HCT116 (cell line): Measurements from ENCODE around the gene MICAL3. TPM values are rescaled to one million over a fixed set of nuclear protein-coding genes. Genes with fewer than 3 reads are reported as not detected.

ENCODE experiments used
- ATAC-seq: fragments of 200-7000 bp; cut with Tn5 transposase; 2 replicates; pipeline ENCODE4 v1.9.1; 2020; ENCODE audit warnings: mild to moderate bottlenecking, moderate library complexity
- BruUV-seq: library from RNA; stranded (reverse); fragments of 400-500 nt; replicated peaks from 2 replicates; lab custom pipeline; 2021; lab: Mats Ljungman, UMichigan
- CTCF ChIA-PET: fragments of 300-600 bp; sonication (Branson Sonifier 250); formaldehyde crosslinking; loops from one replicate; lab custom pipeline; 2021; ENCODE audit warnings: antibody characterized with exemption; lab: Charles Lee
- POLR2A ChIA-PET: fragments of 300-600, 350-600 bp; sonication (Branson Sonifier 250); formaldehyde crosslinking; loops from one replicate; lab custom pipeline; 2021; ENCODE audit warnings: antibody characterized with exemption; lab: Charles Lee
- RAD21 ChIA-PET, 2 experiments: fragments of 300-600 bp; sonication (Branson Sonifier 250); formaldehyde crosslinking; loops; one replicate each; lab custom pipeline; 2023; ENCODE audit warnings: low total read pairs in 2 of 2; ENCODE audit not compliant: uncharacterized antibody in 2 of 2, unreplicated experiment in 2 of 2, low non-redundant PET in 1 of 2; lab: Charles Lee
- DNase-seq: peaks from one replicate; pipeline ENCODE4 v3.0.0-alpha.2; 2010; ENCODE audit warnings: low read depth, low spot score
- H2AFZ ChIP-seq: fragments of 200-600 bp; shearing (Covaris generic), sonication (generic); 2 replicates; pipeline ENCODE4 v1.6.1; 2017; ENCODE audit warnings: low read depth, mixed run types, mixed read lengths, antibody characterized with exemption, low read length; ENCODE audit not compliant: poor library complexity, severe bottlenecking
- H3K27ac ChIP-seq: 2 replicates; pipeline ENCODE4 v1.5.1; 2012; ENCODE audit warnings: low read depth, low read length
- H3K27me3 ChIP-seq: fragments of 200-600 bp; sonication (generic); 2 replicates; pipeline ENCODE4 v1.6.1; 2016; ENCODE audit warnings: mixed run types, low read length, mixed read lengths; ENCODE audit not compliant: insufficient read depth
- H3K36me3 ChIP-seq, 2 experiments: fragments of 200-500 bp in 1 of 2; fragments of 200-600 bp in 1 of 2; sonication (Bioruptor generic) in 1 of 2; sonication (generic) in 1 of 2; 2 replicates each; pipeline versions ENCODE4 v1.5.1 to v1.6.1; 2014 to 2016; ENCODE audit warnings: low read length in 2 of 2, inconsistent platforms in 1 of 2, mixed read lengths in 1 of 2, mixed run types in 1 of 2; ENCODE audit not compliant: insufficient read depth in 2 of 2, control insufficient read depth in 1 of 2
- H3K4me1 ChIP-seq, 2 experiments: fragments of 200-600 bp in 1 of 2; sonication (generic) in 1 of 2; 2 replicates each; pipeline versions ENCODE4 v1.5.1 to v1.6.1; 2012 to 2017; ENCODE audit warnings: low read length in 2 of 2, inconsistent platforms in 1 of 2, mild to moderate bottlenecking in 1 of 2, mixed read lengths in 1 of 2, mixed run types in 1 of 2, moderate library complexity in 1 of 2; ENCODE audit not compliant: insufficient read depth in 2 of 2, control insufficient read depth in 1 of 2
- H3K4me2 ChIP-seq: fragments of 200-600 bp; sonication (generic); 2 replicates; pipeline ENCODE4 v1.6.1; 2017; ENCODE audit warnings: mixed run types, low read length, mixed read lengths
- H3K4me3 ChIP-seq, 2 experiments: fragments of 200-600 bp in 1 of 2; sonication (generic) in 1 of 2; replicated peaks in 1 of 2; 2 replicates each; pipeline ENCODE4 v1.5.1; 2011 to 2016; ENCODE audit warnings: low read length in 2 of 2, control low read depth in 1 of 2, low read depth in 1 of 2, mild to moderate bottlenecking in 1 of 2, mixed read lengths in 1 of 2, mixed run types in 1 of 2
- H3K79me2 ChIP-seq: fragments of 200-600 bp; sonication (generic); 2 replicates; pipeline ENCODE4 v1.6.1; 2017; ENCODE audit warnings: mild to moderate bottlenecking, mixed run types, low read length, moderate library complexity, mixed read lengths; ENCODE audit not compliant: insufficient read depth
- H3K9ac ChIP-seq: fragments of 200-600 bp; sonication (generic); 2 replicates; pipeline ENCODE4 v1.6.1; 2016; ENCODE audit warnings: low read length, mixed read lengths
- H3K9me2 ChIP-seq: fragments of 200-600 bp; sonication (generic), shearing (Covaris generic); 2 replicates; pipeline ENCODE4 v1.6.1; 2017; ENCODE audit warnings: mixed run types, mild to moderate bottlenecking, moderate library complexity; ENCODE audit not compliant: insufficient read depth
- H3K9me3 ChIP-seq, 2 experiments: fragments of 200-500 bp in 1 of 2; fragments of 200-600 bp in 1 of 2; sonication (Bioruptor generic) in 1 of 2; sonication (generic) in 1 of 2; 2 replicates each; pipeline ENCODE4 v1.6.1; 2014 to 2017; ENCODE audit warnings: low read length in 2 of 2, mixed read lengths in 2 of 2, inconsistent platforms in 1 of 2, low read depth in 1 of 2, mild to moderate bottlenecking in 1 of 2, mixed run types in 1 of 2, moderate library complexity in 1 of 2; ENCODE audit not compliant: control insufficient read depth in 1 of 2, insufficient read depth in 1 of 2
- H4K20me1 ChIP-seq: fragments of 200-600 bp; sonication (generic), shearing (Covaris generic); 2 replicates; pipeline ENCODE4 v1.6.1; 2017; ENCODE audit warnings: mixed run types, mild to moderate bottlenecking, moderate library complexity; ENCODE audit not compliant: insufficient read depth
- CEBPB ChIP-seq: IDR thresholded peaks from 2 replicates; pipeline ENCODE4 v1.6.1; 2012; ENCODE audit warnings: low read depth
- CTCF ChIP-seq, 3 experiments: fragments of 200-600 bp in 1 of 3; sonication (generic) in 1 of 3; IDR thresholded peaks in 2 of 3; conservative IDR thresholded peaks in 1 of 3; 2 replicates each; pipeline ENCODE4 v1.5.1; 2012 to 2017; ENCODE audit warnings: low read depth in 2 of 3, low read length in 2 of 3, antibody characterized with exemption in 1 of 3, borderline replicate concordance in 1 of 3, control low read depth in 1 of 3, mild to moderate bottlenecking in 1 of 3, mixed read lengths in 1 of 3, mixed run types in 1 of 3, moderate library complexity in 1 of 3; ENCODE audit not compliant: insufficient read depth in 1 of 3
- ELF1 ChIP-seq: IDR thresholded peaks from 2 replicates; pipeline ENCODE4 v1.6.1; 2012; ENCODE audit warnings: low read depth, borderline replicate concordance
- EZH2phosphoT487 ChIP-seq: fragments of 200-600 bp; IDR thresholded peaks from 2 replicates; pipeline ENCODE4 v1.6.1; 2018; ENCODE audit warnings: antibody characterized with exemption, borderline replicate concordance
- FOSL1 ChIP-seq: IDR thresholded peaks from 2 replicates; pipeline ENCODE4 v1.6.1; 2012; ENCODE audit warnings: low read depth
- JUND ChIP-seq: IDR thresholded peaks from 2 replicates; pipeline ENCODE4 v1.6.1; 2012
- MAX ChIP-seq: IDR thresholded peaks from 2 replicates; pipeline ENCODE4 v1.6.1; 2012
- POLR2A ChIP-seq: IDR thresholded peaks from 2 replicates; pipeline ENCODE4 v1.7.0; 2011; ENCODE audit warnings: borderline replicate concordance; ENCODE audit not compliant: insufficient read depth, insufficient read length; ENCODE audit errors: extremely low read depth
- RAD21 ChIP-seq: IDR thresholded peaks from 2 replicates; pipeline ENCODE4 v1.6.1; 2012; ENCODE audit warnings: low read depth, mild to moderate bottlenecking
- REST ChIP-seq: IDR thresholded peaks from 2 replicates; pipeline ENCODE4 v1.6.1; 2012; ENCODE audit warnings: low read depth
- SP1 ChIP-seq: IDR thresholded peaks from 2 replicates; pipeline ENCODE4 v1.6.1; 2012; ENCODE audit warnings: low read depth
- SRF ChIP-seq: IDR thresholded peaks from 2 replicates; pipeline ENCODE4 v1.6.1; 2012; ENCODE audit warnings: low read depth
- TCF7L2 ChIP-seq: IDR thresholded peaks from 2 replicates; pipeline ENCODE4 v1.7.0; 2011; ENCODE audit warnings: borderline replicate concordance, inconsistent platforms; ENCODE audit not compliant: insufficient read depth, insufficient read length; ENCODE audit errors: extremely low read depth
- ZFX ChIP-seq: fragments of 450-650 bp; IDR thresholded peaks from 2 replicates; pipeline ENCODE4 v1.6.1; 2017
- ZNF274 ChIP-seq: fragments of 200-500 bp; sonication (Bioruptor generic); IDR thresholded peaks from 2 replicates; pipeline ENCODE4 v1.6.1; 2014; ENCODE audit warnings: mild to moderate bottlenecking, low read depth, low read length, inconsistent platforms
- intact Hi-C: fragments of 100-400 bp; cut with micrococcal nuclease; formaldehyde crosslinking; loops from 2 replicates; pipeline ENCODE4 v1.10.0; 2022
- total RNA-seq: library from RNA; stranded (reverse); gene quantifications from one replicate; pipeline ENCODE4 v1.2.1, GENCODE V29; 2021; ENCODE audit not compliant: unreplicated experiment

MICAL3 gene
- total RNA-seq, 1 experiment from 2014 or later = 30.8 TPM

GRCh38 chr22:17973217-17973616, 51.1 kb downstream of the MICAL3 start:
- Histone ChIP-seq H3K4me1 (peaks cover 33 to 39% of the 10 kb centered on the region in 2 experiments), H3K79me2 (peaks cover 92% of the 10 kb centered on the region), H3K9ac (0 out of 2 replicates have a peak overlapping the region, but pooled peaks have one; percentile 1), H3K36me3 (0 out of 4 replicates have a peak, but pooled peaks cover 0 to 4% of the 10 kb centered on the region in 2 experiments), H3K9me3 (no peaks in the 10 kb centered on the region), H3K4me3 (no peak overlapping the region), H3K4me2 (peak overlapping the region; percentile 41), H4K20me1 (no peaks in the 10 kb centered on the region), H3K27ac (peak overlapping the region; percentile 37), H3K9me2 (no peaks in the 10 kb centered on the region), H3K27me3 (no peaks in the 10 kb centered on the region), H2AFZ (no peak overlapping the region)
- no peak for TF ChIP-seq JUND
- no peak for TF ChIP-seq SP1
- TF ChIP-seq CTCF (IDR thresholded peaks at IDR 0.05 in 2 of 3, conservative IDR thresholded peaks at IDR 0.05 in 1 of 3; ENCODE audit: borderline replicate concordance in 1 of 3, insufficient read depth in 1 of 3, low read depth in 2 of 3, low read length in 2 of 3) = no peak
- no peak for TF ChIP-seq ZNF274
- TF ChIP-seq TCF7L2 = no peak
- no peak for TF ChIP-seq ZFX
- no peak for TF ChIP-seq FOSL1
- TF ChIP-seq RAD21 = no peak
- TF ChIP-seq ELF1 = no peak
- no peak for TF ChIP-seq EZH2phosphoT487
- no peak for TF ChIP-seq REST
- no peak for TF ChIP-seq CEBPB
- no peak for TF ChIP-seq MAX
- no peak for TF ChIP-seq SRF
- TF ChIP-seq POLR2A = no peak
- CTCF ChIA-PET = no interaction called here
- RAD21 ChIA-PET = no interaction called here
- intact Hi-C loops = no loop called here
- POLR2A ChIA-PET = no interaction called here
- no peak for DNase-seq
- no TSS peak for BruUV-seq
- ATAC-seq = 0 out of 2 replicates have a peak, but pooled peaks have one; percentile 39
